Mesothelial cell of epicardium (in vitro differentiated cells): ENCODE measurements around the gene FRK. TPM values are rescaled to one million over a fixed set of nuclear protein-coding genes. Genes with fewer than 3 reads are reported as not detected.

Experiments
- DNase-seq, 2 experiments: peaks; one replicate each; pipeline ENCODE4 v3.0.0; 2021; ENCODE audit warnings: low spot score in 2 of 2; ENCODE audit not compliant: unreplicated experiment in 2 of 2
- H3K27ac Mint-ChIP-seq: 2 replicates; pipeline ENCODE4 v1.8.0; 2021; ENCODE audit warnings: mixed read lengths
- H3K27me3 Mint-ChIP-seq: 2 replicates; pipeline ENCODE4 v1.8.0; 2021; ENCODE audit warnings: low read depth, mixed read lengths
- H3K36me3 Mint-ChIP-seq: 2 replicates; pipeline ENCODE4 v1.8.0; 2021; ENCODE audit warnings: mixed read lengths
- H3K4me1 Mint-ChIP-seq: 2 replicates; pipeline ENCODE4 v1.8.0; 2021; ENCODE audit warnings: mixed read lengths
- H3K4me3 Mint-ChIP-seq: 2 replicates; pipeline ENCODE4 v1.8.0; 2021; ENCODE audit warnings: mild to moderate bottlenecking, moderate library complexity, mixed read lengths
- H3K9me3 Mint-ChIP-seq: 2 replicates; pipeline ENCODE4 v1.8.0; 2021; ENCODE audit warnings: mixed read lengths
- total RNA-seq: library from RNA; stranded (reverse); gene quantifications from 3 replicates; pipeline ENCODE4 v1.2.1, GENCODE V29; 2021
- TF ChIP-seq, protein P1 (sequence below): fragments of 200-600 bp; sonication (generic); IDR thresholded peaks from one replicate; pipeline ENCODE4 v1.5.0; 2021; ENCODE audit warnings: antibody characterized with exemption; ENCODE audit not compliant: unreplicated experiment

Gene FRK
- total RNA-seq, 1 donor from 2014 or later = 5.1 TPM

DNA sequence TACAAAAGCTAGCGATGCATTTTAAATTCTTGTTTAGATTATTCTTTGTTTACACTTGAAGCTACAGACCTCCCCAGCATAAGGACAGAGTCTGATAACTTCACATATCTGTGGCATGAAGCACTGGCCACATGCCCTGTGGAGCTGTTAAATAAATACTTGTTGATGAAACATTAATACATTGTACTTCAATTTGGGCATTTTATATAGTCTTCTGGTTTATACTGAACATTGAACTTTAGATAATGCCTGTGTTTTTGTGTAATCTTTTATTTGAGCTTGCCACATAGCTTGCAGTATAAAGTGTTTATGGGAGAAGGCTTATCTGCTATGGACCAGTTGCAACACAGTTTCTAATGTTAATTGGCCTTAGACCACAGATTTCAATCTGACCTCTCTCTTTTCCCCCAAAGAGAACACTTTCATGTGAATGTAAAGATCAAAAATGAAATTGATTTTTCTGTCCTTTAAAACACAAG lies 48.2 kb downstream of the FRK start:
- H3K4me1 Mint-ChIP-seq = peaks cover 44% of the 10 kb centered on the region

DNA sequence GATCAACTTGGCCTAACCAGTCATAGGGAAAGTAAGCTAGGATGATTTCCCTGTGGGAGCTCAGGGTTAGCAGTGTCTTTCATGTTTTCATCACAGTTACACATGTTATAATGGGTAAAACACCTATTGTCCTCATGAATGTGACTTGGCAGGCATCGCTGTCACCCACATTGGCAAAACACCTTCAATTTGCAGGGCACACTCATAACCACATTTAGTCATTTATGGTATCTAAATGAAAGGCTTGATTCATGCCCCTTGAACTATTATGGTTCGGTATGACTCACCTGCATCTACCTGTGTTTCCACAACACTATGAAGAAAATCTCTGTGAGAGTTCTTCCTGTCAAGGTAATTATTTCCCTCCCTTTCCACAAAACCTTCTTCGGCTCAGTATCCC lies 49.2 kb downstream of the FRK start:
- Mint-ChIP-seq H3K27ac (peak overlapping the region; percentile 39), H3K4me1 (peaks cover 34% of the 10 kb centered on the region), H3K36me3 (no peaks in the 10 kb centered on the region), H3K9me3 (peaks cover 3% of the 10 kb centered on the region), H3K4me3 (no peak overlapping the region), H3K27me3 (no peaks in the 10 kb centered on the region)
- no peak for DNase-seq
- TF ChIP-seq, protein P1, sequence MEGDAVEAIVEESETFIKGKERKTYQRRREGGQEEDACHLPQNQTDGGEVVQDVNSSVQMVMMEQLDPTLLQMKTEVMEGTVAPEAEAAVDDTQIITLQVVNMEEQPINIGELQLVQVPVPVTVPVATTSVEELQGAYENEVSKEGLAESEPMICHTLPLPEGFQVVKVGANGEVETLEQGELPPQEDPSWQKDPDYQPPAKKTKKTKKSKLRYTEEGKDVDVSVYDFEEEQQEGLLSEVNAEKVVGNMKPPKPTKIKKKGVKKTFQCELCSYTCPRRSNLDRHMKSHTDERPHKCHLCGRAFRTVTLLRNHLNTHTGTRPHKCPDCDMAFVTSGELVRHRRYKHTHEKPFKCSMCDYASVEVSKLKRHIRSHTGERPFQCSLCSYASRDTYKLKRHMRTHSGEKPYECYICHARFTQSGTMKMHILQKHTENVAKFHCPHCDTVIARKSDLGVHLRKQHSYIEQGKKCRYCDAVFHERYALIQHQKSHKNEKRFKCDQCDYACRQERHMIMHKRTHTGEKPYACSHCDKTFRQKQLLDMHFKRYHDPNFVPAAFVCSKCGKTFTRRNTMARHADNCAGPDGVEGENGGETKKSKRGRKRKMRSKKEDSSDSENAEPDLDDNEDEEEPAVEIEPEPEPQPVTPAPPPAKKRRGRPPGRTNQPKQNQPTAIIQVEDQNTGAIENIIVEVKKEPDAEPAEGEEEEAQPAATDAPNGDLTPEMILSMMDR = no peak

More for the DNA sequence above, 48.2 kb downstream of the FRK start:
- H3K36me3 Mint-ChIP-seq = no peaks in the 10 kb centered on the region
- no peak overlapping the region for H3K4me3 Mint-ChIP-seq
- no peak for DNase-seq
- H3K27me3 Mint-ChIP-seq = no peaks in the 10 kb centered on the region
- TF ChIP-seq, protein P1 = no peak
- H3K27ac Mint-ChIP-seq = no peak overlapping the region
- peaks cover 3% of the 10 kb centered on the region for H3K9me3 Mint-ChIP-seq

DNA sequence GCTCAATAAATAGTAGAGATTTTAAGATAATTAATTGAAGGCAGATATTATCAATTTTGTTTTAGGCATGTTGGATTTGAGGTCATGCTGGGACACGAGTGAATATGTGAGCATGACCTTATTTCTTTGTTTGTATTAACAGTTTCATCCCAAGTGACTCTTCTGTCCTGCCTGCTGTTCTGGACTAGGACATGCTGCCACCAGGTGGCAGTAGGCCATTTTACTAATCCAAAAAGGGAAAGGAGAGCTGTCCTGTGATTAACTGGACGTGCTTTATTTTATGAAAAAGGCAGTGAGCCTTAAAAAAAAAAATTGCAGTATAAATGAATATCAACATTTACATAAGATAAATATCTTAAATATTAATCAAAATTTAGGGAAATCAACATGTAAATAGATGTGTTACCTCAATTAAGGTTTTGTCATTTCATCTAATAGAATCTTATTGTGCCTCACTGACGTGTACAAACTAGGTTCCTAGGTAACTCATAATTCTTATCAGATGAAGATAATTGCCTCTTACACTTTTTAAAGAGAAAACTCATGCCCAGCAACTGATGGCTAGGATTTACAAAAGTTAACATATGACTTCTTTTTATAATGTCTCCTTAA lies 49.8 kb downstream of the FRK start:
- TF ChIP-seq, protein P1 = peak; percentile 75
- Mint-ChIP-seq H3K4me1 (peaks cover 33% of the 10 kb centered on the region), H3K9me3 (peaks cover 3% of the 10 kb centered on the region), H3K27me3 (no peaks in the 10 kb centered on the region), H3K36me3 (no peaks in the 10 kb centered on the region), H3K4me3 (no peak overlapping the region), H3K27ac (no peak overlapping the region)
- DNase-seq = peak in 1 of 2 experiments; percentile 66

DNA sequence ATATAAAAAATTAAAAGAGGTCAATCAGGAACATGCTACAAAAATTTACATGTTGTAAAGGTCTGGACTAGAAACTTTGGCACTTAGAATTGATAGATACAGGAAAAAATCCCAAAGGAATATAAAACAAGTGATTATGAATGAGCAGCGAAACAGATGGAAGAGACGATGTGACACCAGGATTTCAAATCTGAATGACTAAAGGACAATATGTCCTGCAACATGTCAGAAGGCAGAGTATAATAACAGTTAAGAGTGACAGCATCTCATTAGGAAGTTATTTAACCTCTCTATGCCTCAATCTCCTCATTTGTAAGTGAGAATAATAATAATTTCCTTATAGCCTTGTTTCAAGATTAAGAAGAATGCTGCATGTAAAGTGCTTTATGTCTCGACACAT lies 50.3 kb downstream of the FRK start:
- TF ChIP-seq, protein P1 = no peak
- no peak for DNase-seq
- H3K27me3 Mint-ChIP-seq = no peaks in the 10 kb centered on the region
- no peaks in the 10 kb centered on the region for H3K36me3 Mint-ChIP-seq
- no peak overlapping the region for H3K4me3 Mint-ChIP-seq
- no peak overlapping the region for H3K27ac Mint-ChIP-seq
- peaks cover 33% of the 10 kb centered on the region for H3K4me1 Mint-ChIP-seq
- H3K9me3 Mint-ChIP-seq = peaks cover 3% of the 10 kb centered on the region

DNA sequence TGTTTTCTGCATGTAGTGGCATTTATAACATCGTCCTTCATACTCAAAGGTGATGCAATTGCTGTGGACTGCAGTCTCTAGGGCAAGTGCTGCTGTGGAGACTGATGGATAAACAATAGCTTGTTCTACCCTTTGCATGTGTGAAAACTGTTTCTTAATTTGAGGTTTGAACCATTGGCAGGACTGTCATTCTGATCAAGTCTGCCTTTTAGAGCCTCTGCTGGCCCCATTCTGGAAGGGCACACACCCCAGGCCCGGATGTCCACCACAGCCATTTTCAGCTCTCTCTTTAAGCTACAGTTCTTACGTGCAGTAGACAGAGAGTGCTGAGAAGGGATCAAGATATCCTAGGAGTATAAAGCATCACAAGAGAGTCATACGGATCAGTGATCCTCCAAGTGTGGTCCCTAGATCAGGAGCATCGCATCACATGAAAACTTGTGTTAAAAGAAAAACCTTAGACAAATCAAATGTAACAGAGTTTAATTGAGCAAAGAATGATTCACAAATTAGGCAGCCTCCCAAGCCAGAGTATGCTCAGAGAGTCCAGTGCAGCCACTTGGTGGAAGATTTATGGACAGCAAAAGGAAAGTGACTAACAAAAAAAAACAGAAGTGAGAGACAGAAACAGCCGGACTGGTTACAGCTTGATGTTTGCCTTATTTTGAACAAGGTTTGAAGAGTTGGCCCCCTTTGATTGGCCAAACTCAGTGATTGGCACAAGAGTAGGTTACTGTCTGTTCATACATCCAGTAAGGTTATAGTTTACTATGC lies 52.0 kb downstream of the FRK start:
- H3K4me1 Mint-ChIP-seq = peaks cover 28% of the 10 kb centered on the region
- H3K27me3 Mint-ChIP-seq = no peaks in the 10 kb centered on the region
- H3K27ac Mint-ChIP-seq = peak overlapping the region; percentile 1
- TF ChIP-seq, protein P1 = no peak
- H3K4me3 Mint-ChIP-seq = no peak overlapping the region
- H3K36me3 Mint-ChIP-seq = no peaks in the 10 kb centered on the region
- DNase-seq = no peak
- H3K9me3 Mint-ChIP-seq = no peaks in the 10 kb centered on the region
